GM19452 (cell line): ENCODE results near the gene WDR1.
"Not testable (repeated sequence)": the region's sequence is repeated elsewhere in the genome, so short reads cannot be mapped to it uniquely, and the experiment has no call there.

Experiments used
- ATAC-seq: cut with Tn5 transposase; IDR thresholded peaks from one replicate; pipeline ENCODE4 v1.9.1; 2021; ENCODE audit not compliant: unreplicated experiment

Gene WDR1

DNA sequence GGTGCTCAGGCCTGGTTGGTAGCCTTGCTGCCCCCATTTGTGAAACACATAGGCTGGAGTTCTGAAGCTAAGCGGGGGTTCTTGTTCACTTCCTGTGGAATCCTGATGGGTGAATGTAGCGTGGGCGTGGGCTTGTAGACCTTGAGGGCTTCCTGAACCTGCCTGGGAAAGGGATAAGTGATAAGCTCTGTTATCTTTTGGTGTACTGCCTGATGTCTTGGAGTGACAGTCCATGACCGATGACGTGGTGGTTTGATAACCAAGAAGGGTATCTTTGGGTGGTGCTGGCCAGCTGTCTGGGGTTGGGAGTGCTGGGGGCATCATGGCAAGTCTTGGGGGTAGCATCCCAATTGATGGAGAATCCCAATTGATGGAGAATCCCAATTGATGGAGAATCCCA lies 17.5 kb upstream of the WDR1 start:
- no peak for ATAC-seq

DNA sequence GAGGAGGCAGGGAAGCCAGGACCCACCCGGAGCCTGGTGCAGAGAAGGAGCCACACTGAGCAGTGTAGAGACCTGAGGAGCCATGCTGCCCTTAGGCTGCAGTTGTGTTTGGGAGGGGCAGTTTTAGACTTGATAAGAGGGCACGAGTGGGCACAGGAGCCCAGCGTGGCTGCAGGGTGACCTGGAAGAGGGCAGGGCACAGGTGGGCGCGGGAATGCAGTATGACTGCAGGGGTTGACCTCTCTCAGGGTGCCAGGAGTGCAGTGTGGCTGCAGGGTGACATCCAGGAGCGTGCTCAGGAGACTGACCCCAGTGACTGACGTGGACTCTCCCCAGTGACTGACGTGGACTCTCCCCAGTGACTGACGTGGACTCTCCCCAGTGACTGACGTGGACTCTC lies 14.6 kb upstream of the WDR1 start:
- no peak for ATAC-seq

DNA sequence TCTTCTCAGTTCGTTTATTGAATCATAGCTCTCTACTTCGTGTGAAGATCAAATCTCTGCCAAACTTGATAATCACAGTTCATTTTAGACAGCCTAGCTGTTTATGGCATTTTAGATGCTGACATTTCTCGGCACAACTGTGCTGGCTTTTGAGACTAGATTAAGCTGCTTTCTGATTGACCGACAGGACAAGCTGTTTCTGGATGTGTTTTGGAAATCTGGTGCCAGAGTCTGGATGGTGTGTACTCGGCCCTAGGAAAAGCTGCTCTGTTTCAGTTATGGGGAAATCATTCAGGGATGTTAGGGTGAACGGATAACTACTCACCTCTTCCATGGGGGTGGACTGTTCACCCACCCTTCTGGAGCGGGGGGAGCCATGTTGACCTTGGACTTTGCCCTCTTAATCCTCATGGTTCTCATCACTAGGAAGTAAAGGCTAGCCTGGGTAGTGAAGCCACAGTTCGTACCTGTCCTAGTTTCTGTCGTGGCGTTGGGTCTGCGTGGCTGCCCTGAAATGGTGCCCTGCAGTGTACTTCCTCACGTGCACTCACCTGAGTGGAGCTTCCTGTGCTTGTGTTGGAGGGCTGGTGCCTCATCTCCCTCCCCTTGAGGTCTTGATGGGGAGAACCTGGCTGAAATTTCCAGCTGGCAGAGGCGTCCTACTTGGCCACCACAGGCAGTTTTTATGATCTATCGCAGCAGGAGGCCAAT lies 13.7 kb upstream of the WDR1 start:
- ATAC-seq, result no peak

DNA sequence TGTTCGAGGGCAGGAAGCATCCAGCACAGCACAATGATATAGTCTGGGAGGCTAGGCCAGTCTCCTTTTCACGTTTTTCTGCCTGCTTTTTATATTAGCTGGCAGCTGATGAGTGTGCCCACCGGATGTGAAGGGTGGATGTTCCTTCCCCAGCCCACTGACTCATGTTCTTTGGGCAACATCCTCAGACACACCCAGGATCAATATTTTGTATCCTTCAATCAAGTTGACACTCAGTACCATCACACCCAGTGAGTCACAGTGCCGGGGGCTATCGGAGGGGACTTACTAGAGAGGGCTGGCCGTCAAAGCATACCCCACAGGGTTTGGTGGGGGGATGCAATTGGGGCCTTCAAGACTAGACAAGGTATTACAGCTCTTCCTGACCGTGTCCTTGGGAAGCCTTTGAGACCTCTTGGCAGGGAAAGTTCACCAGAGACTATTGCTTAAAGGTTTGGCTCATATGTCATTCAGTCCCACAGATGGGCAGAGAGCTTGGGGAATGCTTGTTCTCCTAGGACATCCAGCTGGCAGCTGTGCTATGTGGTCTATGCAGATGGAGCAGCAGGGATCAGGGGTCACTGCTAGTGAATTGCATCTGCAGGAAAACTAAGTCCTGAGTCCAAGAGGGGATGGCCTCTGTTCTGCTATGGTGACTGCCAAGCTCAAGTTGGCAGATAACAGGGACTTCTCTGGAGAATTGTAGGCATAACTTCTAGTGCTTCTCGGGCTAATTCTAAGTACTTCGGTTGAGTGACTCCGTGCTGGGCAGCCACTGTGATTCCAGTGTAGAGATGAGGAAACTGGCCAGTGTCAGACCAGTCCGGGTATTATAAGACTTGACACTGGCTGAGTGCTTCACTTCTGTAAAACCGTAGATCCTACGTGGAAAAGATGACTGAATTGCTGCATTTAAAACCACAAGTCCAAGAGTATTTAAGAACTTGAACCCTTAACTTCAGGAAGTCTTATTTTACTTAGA lies 12.9 kb upstream of the WDR1 start:
- ATAC-seq, result no peak

GRCh38 chr4:10128761-10129160 lies 12.2 kb upstream of the WDR1 start:
- no peak for ATAC-seq

- not testable (repeated sequence) for ATAC-seq
These were observed 10.9 kb upstream of the WDR1 start for GRCh38 chr4:10127531-10127930.

- no peak for ATAC-seq
These were observed 7.8 kb upstream of the WDR1 start for GRCh38 chr4:10124167-10124930.

DNA sequence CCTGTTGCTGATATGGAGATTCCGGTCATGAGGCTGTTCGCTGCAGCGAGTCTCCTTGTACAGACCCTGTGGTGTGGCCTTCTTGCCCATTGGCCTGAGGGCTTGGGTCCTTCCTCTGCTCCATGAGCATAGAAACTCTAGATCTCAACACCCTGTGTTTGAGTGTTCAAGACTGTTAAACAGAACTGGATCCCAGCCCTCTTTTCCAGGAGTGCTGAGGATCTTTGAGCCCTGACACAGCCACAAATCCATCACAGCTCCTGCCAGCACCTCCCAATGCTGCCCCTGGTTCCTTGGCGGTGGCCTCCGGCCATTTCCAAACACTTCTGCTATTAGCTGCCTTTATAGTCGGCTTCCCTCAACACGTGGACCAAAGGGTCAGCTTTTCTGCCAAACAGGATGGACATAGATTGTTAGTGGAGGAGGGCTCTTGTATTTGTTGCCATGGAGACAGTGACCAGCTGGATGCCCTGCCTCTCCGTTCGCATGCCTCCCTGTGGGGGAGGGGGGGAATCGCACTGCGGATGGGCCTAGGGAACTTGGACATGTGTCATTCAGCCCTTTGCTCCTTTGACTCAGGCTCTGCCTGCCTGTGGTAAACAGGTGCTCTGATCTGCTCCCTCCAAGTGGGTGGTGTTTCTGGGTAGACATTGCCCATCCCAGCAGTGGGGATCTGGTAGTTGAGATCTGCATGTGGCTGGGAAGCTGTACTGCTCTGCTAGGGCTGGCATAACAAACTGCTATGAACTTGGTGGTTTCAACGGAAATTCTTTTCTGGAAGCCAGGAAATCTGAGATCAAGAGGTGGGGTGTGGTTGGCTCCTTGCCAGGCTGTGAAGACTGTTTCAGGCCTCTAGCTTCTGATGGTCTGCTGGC lies 6.9 kb upstream of the WDR1 start:
- no peak for ATAC-seq

DNA sequence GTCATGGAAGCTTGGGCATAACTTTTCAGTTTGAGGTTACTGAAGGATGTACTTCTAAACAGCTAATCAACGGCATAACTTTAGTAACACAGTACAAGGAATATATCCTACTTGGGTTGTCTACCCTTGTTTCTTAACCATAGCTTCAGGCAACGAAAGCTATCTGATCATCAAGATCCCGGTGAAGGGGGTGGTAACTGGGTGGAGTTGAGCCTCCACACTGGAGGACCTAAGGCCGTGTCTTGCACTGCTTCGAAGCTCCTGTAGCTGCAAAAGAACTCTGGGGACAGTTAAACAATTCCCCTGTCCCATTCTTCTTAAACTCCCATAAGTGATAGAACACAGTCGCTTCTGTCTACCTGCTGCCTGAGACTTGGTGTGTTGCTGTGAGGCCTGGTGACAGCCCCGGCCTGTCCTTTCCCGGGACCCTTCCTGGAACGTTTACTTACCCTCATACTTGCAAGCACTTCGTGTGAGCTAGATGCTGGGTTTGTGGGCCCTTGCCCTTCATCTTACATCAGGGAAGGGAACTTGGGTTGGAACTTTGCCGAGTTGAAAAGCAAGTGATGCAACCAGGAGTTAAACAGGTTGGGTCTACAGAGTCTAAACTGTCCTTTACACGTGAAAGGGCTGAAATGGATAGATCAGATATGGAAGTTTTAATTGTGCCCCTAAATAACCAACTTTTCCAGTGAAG lies 5.8 kb upstream of the WDR1 start:
- no peak for ATAC-seq

DNA sequence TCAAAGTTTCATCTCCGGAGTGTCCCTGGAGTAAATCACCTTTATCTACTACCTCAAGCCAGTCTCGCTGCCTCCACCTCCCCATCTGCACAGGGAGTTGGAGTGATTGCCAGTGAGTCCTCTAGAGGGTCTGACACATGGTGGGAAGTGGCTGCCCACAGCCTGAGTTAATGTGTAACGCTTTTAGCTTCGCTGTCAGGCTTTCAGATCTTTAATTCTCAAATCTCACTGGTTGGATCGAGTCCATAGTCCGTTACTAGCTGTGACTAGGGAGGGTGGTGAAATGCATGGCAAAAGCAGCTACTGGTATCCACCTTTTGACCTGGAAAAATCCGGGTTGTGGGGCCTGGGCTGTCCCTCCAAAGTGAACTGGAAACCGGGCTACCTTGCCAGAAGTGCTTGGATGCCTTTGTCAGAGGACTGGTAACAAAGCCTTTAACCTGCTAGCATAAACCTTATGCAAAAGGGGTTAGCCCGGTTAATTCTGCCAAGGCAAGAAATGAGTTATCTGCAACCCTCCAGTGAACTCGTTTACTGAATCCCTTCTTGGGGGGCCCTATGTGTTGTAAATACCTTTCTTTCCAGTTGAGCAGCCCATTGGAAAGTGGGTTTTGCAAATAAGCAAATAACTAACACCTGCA lies 5.1 kb upstream of the WDR1 start:
- ATAC-seq, result no peak

- ATAC-seq, result no peak
These were observed 4.5 kb upstream of the WDR1 start for GRCh38 chr4:10120943-10121567.

- ATAC-seq, result no peak
These were observed 3.2 kb upstream of the WDR1 start for GRCh38 chr4:10119773-10120172.

GRCh38 chr4:10119278-10119677 lies 2.7 kb upstream of the WDR1 start:
- no peak for ATAC-seq

- no peak for ATAC-seq
These were observed 1.7 kb upstream of the WDR1 start for GRCh38 chr4:10118048-10119004.

GRCh38 chr4:10117359-10118047 lies 904 bp upstream of the WDR1 start:
- ATAC-seq, result no peak

DNA sequence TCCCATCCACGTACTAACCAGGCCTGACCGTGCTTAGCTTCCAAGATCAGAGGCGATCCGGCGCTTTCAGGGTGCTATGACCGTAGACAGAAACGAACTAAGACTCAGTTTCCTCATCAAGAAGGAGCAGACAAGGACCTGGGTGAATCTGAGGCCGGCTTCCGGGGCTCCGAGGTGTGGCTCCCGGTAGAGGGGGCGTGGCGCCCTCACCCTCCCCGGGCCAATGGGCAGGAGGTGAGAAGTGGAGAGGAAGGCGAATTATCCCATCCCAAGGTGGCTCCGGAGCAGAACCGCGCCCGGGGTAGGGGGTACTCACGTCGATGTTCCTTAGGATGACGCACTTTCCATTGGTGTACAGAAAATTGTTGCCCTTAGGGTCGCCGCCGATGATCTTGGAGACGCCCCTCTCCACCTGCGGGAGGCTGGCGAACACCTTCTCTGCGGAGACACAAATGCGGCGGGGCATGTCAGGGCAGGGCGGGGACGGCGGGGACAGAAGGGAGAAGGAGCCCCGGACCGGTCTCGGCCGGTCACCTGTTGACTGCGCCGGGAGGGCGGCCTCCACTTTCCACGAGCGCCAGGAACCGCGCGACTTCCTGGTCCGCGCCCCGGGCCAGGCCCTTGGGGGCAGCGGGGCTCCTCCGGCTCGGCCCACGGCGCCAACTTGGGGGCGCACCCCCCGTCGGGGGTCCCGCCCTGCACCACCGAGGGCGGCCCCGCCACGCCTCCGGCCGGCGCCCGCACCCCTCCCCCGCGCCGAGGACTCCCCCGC lies 616 bp downstream of the WDR1 start:
- ATAC-seq, result peak; percentile 29
